Measurements from ENCODE around the gene JMJD1C. TPM values are rescaled to one million over a fixed set of nuclear protein-coding genes. Genes with fewer than 3 reads are reported as not detected.
"Not testable (repeated sequence)": the region's sequence is repeated elsewhere in the genome, so short reads cannot be mapped to it uniquely, and the experiment has no call there.

JMJD1C gene
- total and polyA plus RNA-seq, 9 donors = 45.4 to 140 (median 78.2) TPM

DNA sequence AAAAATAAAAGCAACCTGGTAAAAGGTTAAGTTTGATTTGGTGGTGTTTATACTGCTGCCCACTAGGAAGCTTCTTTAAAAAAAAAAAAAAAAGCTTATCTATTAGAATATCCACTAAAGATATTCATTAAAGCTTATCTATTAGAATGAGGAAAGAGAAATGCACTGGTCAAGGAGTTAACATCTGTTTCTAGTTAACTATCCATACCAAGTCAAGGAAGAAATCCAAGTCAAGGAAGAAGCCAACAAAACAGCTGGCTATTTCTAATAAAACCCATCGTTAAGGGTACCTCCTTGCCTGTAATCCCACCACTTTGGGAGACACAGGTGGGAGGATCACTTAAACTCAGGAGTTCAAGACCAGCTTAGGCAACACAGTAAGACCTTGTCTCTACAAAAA lies 82.6 kb downstream of the JMJD1C start:
- Histone ChIP-seq H3K9me3 (no peaks in the 10 kb centered on the region), H3K27me3 (no peaks in the 10 kb centered on the region), H3K36me3 (no peaks in the 10 kb centered on the region), H3K4me1 (ENCODE audit: insufficient read depth) (peaks cover 2% of the 10 kb centered on the region), H3K4me3 (no peak overlapping the region), H3K27ac (no peak overlapping the region)
- TF ChIP-seq POLR2A (IDR thresholded peaks at IDR 0.05) (no peak), EP300 (IDR thresholded peaks at IDR 0.05) (no peak)
- TF ChIP-seq, protein P1, sequence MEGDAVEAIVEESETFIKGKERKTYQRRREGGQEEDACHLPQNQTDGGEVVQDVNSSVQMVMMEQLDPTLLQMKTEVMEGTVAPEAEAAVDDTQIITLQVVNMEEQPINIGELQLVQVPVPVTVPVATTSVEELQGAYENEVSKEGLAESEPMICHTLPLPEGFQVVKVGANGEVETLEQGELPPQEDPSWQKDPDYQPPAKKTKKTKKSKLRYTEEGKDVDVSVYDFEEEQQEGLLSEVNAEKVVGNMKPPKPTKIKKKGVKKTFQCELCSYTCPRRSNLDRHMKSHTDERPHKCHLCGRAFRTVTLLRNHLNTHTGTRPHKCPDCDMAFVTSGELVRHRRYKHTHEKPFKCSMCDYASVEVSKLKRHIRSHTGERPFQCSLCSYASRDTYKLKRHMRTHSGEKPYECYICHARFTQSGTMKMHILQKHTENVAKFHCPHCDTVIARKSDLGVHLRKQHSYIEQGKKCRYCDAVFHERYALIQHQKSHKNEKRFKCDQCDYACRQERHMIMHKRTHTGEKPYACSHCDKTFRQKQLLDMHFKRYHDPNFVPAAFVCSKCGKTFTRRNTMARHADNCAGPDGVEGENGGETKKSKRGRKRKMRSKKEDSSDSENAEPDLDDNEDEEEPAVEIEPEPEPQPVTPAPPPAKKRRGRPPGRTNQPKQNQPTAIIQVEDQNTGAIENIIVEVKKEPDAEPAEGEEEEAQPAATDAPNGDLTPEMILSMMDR (IDR thresholded peaks at IDR 0.05) = no peak
- intact Hi-C loops (cut with DNase I) = no loop called here
- 13 to 30% (median 24%) methylated on average over 1 of the region's 1 CpG for WGBS, 3 donors
- DNase-seq = no peak

DNA sequence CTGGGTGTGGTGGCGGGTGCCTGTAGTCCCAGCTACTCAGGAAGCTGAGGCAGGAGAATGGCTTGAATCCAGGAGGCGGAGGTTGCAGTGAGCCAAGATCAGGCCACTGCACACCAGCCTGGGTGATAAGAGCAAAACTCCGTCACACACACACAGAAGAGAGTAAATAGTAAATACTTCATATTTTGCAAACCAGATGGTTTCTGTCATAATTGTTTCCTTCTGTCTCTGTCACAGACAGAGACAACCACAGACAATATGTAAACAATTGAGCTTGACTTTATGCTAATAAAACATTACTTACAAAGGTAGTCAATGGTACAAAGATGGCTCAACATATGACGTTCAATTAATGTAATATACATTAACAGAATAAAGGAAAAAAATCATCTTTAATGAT lies 83.7 kb downstream of the JMJD1C start:
- intact Hi-C loops (cut with DNase I) = no loop called here
- Histone ChIP-seq H3K27me3 (no peaks in the 10 kb centered on the region), H3K9me3 (no peaks in the 10 kb centered on the region), H3K27ac (no peak overlapping the region), H3K4me3 (no peak overlapping the region), H3K36me3 (no peaks in the 10 kb centered on the region), H3K4me1 (ENCODE audit: insufficient read depth) (peaks cover 2% of the 10 kb centered on the region)
- TF ChIP-seq EP300 (IDR thresholded peaks at IDR 0.05) = no peak
- TF ChIP-seq, protein P1 (IDR thresholded peaks at IDR 0.05) = no peak
- TF ChIP-seq POLR2A (IDR thresholded peaks at IDR 0.05) = no peak
- no peak for DNase-seq
- WGBS, 3 donors = 81 to 83% (median 83%) methylated on average over 4 of the region's 4 CpGs

DNA sequence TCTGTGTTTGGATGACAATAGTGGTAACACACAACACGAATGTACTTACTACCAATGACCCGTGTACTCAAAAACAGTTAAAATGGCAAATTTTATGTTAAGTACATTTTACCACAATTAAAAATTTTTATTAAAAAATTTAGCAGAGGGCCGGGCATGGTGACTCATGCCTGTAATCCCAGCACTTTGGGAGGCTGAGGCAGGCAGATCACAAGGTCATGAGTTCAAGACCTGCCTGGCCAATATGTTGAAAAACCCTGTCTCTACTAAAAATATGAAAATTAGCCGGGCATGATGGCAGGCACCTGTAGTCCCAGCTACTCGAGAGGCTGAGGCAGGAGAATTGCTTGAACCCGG lies 88.5 kb downstream of the JMJD1C start:
- DNase-seq; H3K4me3 ChIP-seq; intact Hi-C loops (cut with DNase I); H3K36me3 ChIP-seq; H3K27me3 ChIP-seq; H3K4me1 ChIP-seq (ENCODE audit: insufficient read depth); H3K9me3 ChIP-seq; H3K27ac ChIP-seq: not testable (repeated sequence)
- 90 to 94% (median 93%) methylated on average over 6 of the region's 6 CpGs for WGBS, 3 donors

DNA sequence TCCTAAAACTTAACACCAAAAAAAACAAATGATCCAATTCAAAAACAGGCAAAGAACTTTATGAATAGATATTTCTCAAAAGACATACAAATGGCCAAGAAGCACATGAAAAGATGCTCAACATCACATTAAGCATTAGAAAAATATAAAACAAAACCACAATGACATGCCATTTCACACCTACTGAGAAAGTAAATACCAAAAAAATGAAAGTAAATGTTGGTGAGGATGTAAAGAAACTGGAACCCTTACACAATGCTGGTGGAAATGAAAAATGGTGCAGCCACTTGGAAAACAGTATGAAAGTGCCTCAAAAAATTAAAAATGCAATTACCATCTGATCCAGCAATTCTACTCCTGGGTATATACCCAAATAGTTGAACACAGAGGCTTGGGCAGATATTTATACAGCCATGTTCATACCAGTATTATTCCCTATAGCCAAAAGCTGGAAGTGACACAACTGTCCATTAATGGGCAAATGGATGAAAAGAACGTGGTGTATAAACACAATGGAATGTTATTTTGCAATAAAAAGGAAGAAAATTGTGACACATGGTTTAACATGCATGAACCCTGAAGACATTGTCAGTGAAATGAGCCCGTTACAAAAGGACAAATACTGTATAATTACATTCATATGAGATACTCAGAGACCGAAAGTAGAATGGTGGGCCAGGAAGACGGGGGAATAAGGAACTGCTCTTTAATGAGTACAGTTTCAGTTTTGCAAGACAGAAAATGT lies 89.0 kb downstream of the JMJD1C start:
- H3K4me3 ChIP-seq = no peak overlapping the region
- intact Hi-C loops (cut with DNase I) = no loop called here
- no peak for TF ChIP-seq EP300 (IDR thresholded peaks at IDR 0.05)
- TF ChIP-seq, protein P1 (IDR thresholded peaks at IDR 0.05) = no peak
- no peak for TF ChIP-seq POLR2A (IDR thresholded peaks at IDR 0.05)
- DNase-seq = no peak
- WGBS, 3 donors = 89 to 93% (median 91%) methylated on average over 4 of the region's 4 CpGs
- no peaks in the 10 kb centered on the region for H3K36me3 ChIP-seq
- H3K27ac ChIP-seq = no peak overlapping the region
- H3K4me1 ChIP-seq (ENCODE audit: insufficient read depth) = peaks cover 3% of the 10 kb centered on the region
- H3K9me3 ChIP-seq = no peaks in the 10 kb centered on the region
- H3K27me3 ChIP-seq = no peaks in the 10 kb centered on the region

DNA sequence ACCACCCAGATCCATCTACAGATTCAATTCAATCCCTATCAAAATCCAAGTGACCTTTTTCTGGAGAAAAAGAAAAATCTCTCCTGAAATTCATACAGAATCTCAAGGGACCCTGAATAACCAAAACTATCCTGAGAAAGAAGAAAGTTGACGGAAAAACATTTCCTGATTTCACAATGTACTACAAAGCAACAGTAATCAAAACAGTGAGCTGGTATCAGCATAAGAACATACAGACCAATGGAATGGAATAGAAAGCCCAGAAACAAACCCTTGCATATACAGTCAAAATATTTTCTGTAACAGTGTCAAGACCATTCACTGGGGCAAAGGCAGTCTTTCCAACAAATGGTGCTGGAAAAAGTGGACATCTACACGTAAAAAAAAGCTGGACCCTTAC lies 89.9 kb downstream of the JMJD1C start:
- TF ChIP-seq POLR2A (IDR thresholded peaks at IDR 0.05) (no peak), EP300 (IDR thresholded peaks at IDR 0.05) (no peak)
- TF ChIP-seq, protein P1 (IDR thresholded peaks at IDR 0.05) = no peak
- intact Hi-C loops (cut with DNase I) = no loop called here
- Histone ChIP-seq H3K4me3 (no peak overlapping the region), H3K27me3 (no peaks in the 10 kb centered on the region), H3K4me1 (ENCODE audit: insufficient read depth) (peaks cover 3% of the 10 kb centered on the region), H3K27ac (no peak overlapping the region), H3K36me3 (no peaks in the 10 kb centered on the region), H3K9me3 (no peaks in the 10 kb centered on the region)
- DNase-seq = no peak
- 31 to 51% (median 41%) methylated on average over 2 of the region's 2 CpGs for WGBS, 3 donors

Data from ovary (tissue), 9 donors.